Measurements from ENCODE around the gene UGT1A6.

GRCh38 chr2:233643128-233643527 lies 49.6 kb upstream of the UGT1A6 start:
- no peak for TF ChIP-seq CTCF (IDR thresholded peaks at IDR 0.05 in 4 of 5, conservative IDR thresholded peaks at IDR 0.05 in 1 of 5)
- no peak for TF ChIP-seq POLR2A (IDR thresholded peaks at IDR 0.05)
